IMR-90 (cell line): ENCODE results near the gene KATNB1. TPM values are rescaled to one million over a fixed set of nuclear protein-coding genes. Genes with fewer than 3 reads are reported as not detected.

Experiments used
- ATAC-seq: fragments of 200-7000 bp; cut with Tn5 transposase; 2 replicates; pipeline ENCODE4 v1.9.1; 2020; ENCODE audit warnings: low read depth, mild to moderate bottlenecking, moderate library complexity
- BruUV-seq: library from RNA; stranded (reverse); fragments of 400-500 nt; replicated peaks from 2 replicates; lab custom pipeline; 2021; lab: Mats Ljungman, UMichigan
- CTCF ChIA-PET: fragments of 300-600 bp; formaldehyde crosslinking; extraction: SDS; loops from one replicate; lab custom pipeline; 2021; ENCODE audit warnings: antibody characterized with exemption; lab: Yijun Ruan, JAX
- POLR2A ChIA-PET: fragments of 300-600 bp; sonication (Branson Sonifier 250); formaldehyde crosslinking; loops from one replicate; lab custom pipeline; 2022; ENCODE audit warnings: antibody characterized with exemption; ENCODE audit not compliant: unreplicated experiment; lab: Charles Lee
- DNase-seq: peaks from one replicate; pipeline ENCODE4 v3.0.0; 2013
- H2AFZ ChIP-seq: replicated peaks from 2 replicates; pipeline ENCODE3; 2013; ENCODE audit warnings: low read length, mild to moderate bottlenecking; ENCODE audit not compliant: poor library complexity
- H2AK5ac ChIP-seq: 2 replicates; pipeline ENCODE4 v1.6.1; 2013; ENCODE audit warnings: low read depth, low read length, inconsistent platforms
- H2AK9ac ChIP-seq: replicated peaks from 2 replicates; pipeline ENCODE3; 2013; ENCODE audit warnings: mild to moderate bottlenecking, low read depth, low read length, moderate library complexity; ENCODE audit not compliant: poor library complexity
- H2BK120ac ChIP-seq: 2 replicates; pipeline ENCODE4 v1.6.1; 2013; ENCODE audit warnings: low read depth, low read length, inconsistent platforms
- H2BK15ac ChIP-seq: 3 replicates; pipeline ENCODE4 v1.6.1; 2013; ENCODE audit warnings: low read depth, low read length, inconsistent platforms
- H2BK20ac ChIP-seq: 2 replicates; pipeline ENCODE4 v1.6.1; 2013; ENCODE audit warnings: low read depth, mild to moderate bottlenecking, inconsistent platforms, low read length, moderate library complexity
- H2BK5ac ChIP-seq: 2 replicates; pipeline ENCODE4 v1.6.1; 2013; ENCODE audit warnings: mild to moderate bottlenecking, low read depth, low read length, inconsistent platforms; ENCODE audit not compliant: poor library complexity, severe bottlenecking
- H3K14ac ChIP-seq: replicated peaks from 2 replicates; pipeline ENCODE4 v1.6.1; 2013; ENCODE audit warnings: low read depth, low read length, inconsistent platforms
- H3K18ac ChIP-seq: 2 replicates; pipeline ENCODE4 v1.6.1; 2013; ENCODE audit warnings: low read depth, low read length, control low read depth
- H3K23ac ChIP-seq: 2 replicates; pipeline ENCODE4 v1.6.1; 2013; ENCODE audit warnings: low read depth, low read length, inconsistent platforms
- H3K27ac ChIP-seq: 2 replicates; pipeline ENCODE4 v1.5.1; 2013; ENCODE audit warnings: mild to moderate bottlenecking, control low read depth, low read length; ENCODE audit not compliant: insufficient read depth
- H3K27me3 ChIP-seq: 2 replicates; pipeline ENCODE4 v1.6.1; 2013; ENCODE audit warnings: low read length; ENCODE audit not compliant: control insufficient read depth, insufficient read depth
- H3K36me3 ChIP-seq: 2 replicates; pipeline ENCODE4 v1.6.1; 2013; ENCODE audit warnings: low read length, mixed read lengths; ENCODE audit not compliant: control insufficient read depth, insufficient read depth
- H3K4ac ChIP-seq: 2 replicates; pipeline ENCODE4 v1.6.1; 2013; ENCODE audit warnings: low read depth, low read length, inconsistent platforms
- H3K4me1 ChIP-seq: 2 replicates; pipeline ENCODE4 v1.6.1; 2013; ENCODE audit warnings: low read length, mixed read lengths; ENCODE audit not compliant: control insufficient read depth, insufficient read depth
- H3K4me2 ChIP-seq: 2 replicates; pipeline ENCODE4 v1.6.1; 2013; ENCODE audit warnings: low read depth, mild to moderate bottlenecking, control low read depth, low read length, moderate library complexity
- H3K4me3 ChIP-seq: 2 replicates; pipeline ENCODE4 v1.5.1; 2013; ENCODE audit warnings: low read depth, mild to moderate bottlenecking, control low read depth, low read length, moderate library complexity; ENCODE audit not compliant: insufficient read depth
- H3K56ac ChIP-seq: 2 replicates; pipeline ENCODE4 v1.6.1; 2013; ENCODE audit warnings: low read length, inconsistent platforms; ENCODE audit not compliant: insufficient read depth; ENCODE audit errors: extremely low read depth
- H3K79me1 ChIP-seq, 2 experiments: 2 replicates each; pipeline ENCODE4 v1.6.1; 2013; ENCODE audit warnings: low read length in 2 of 2, inconsistent platforms in 1 of 2, low read depth in 1 of 2
- H3K9ac ChIP-seq: 2 replicates; pipeline ENCODE4 v1.6.1; 2013; ENCODE audit warnings: low read depth, low read length, control low read depth
- H3K9me1 ChIP-seq: 2 replicates; pipeline ENCODE4 v1.6.1; 2013; ENCODE audit warnings: low read length, inconsistent platforms; ENCODE audit not compliant: insufficient read depth
- H3K9me3 ChIP-seq: 2 replicates; pipeline ENCODE4 v1.6.1; 2013; ENCODE audit warnings: low read length; ENCODE audit not compliant: control insufficient read depth, insufficient read depth
- H4K20me1 ChIP-seq: 2 replicates; pipeline ENCODE4 v1.6.1; 2013; ENCODE audit warnings: low read length, inconsistent platforms; ENCODE audit not compliant: insufficient read depth
- H4K5ac ChIP-seq: 2 replicates; pipeline ENCODE4 v1.6.1; 2013; ENCODE audit warnings: mild to moderate bottlenecking, low read depth, low read length, control low read depth
- H4K8ac ChIP-seq, 2 experiments: 2 replicates each; pipeline ENCODE4 v1.6.1; 2013; ENCODE audit warnings: low read depth in 2 of 2, low read length in 2 of 2, control low read depth in 1 of 2, inconsistent platforms in 1 of 2
- H4K91ac ChIP-seq: 2 replicates; pipeline ENCODE4 v1.6.1; 2013; ENCODE audit warnings: low read depth, low read length, inconsistent platforms; ENCODE audit not compliant: insufficient read depth
- BHLHE40 ChIP-seq: fragments of 150-350 bp; IDR thresholded peaks from 2 replicates; pipeline ENCODE4 v1.6.1; 2016; ENCODE audit warnings: mild to moderate bottlenecking, low read depth, low read length
- CEBPB ChIP-seq: IDR thresholded peaks from 2 replicates; pipeline ENCODE4 v1.6.1; 2012; ENCODE audit warnings: low read depth, low read length, improper control_type of control experiment
- CHD1 ChIP-seq: IDR thresholded peaks from 2 replicates; pipeline ENCODE4 v1.6.1; 2012; ENCODE audit warnings: low read depth, low read length, improper control_type of control experiment
- FOS ChIP-seq: fragments of 150-350 bp; IDR thresholded peaks from 2 replicates; pipeline ENCODE4 v1.6.1; 2016; ENCODE audit warnings: low read depth, low read length
- MAFK ChIP-seq: IDR thresholded peaks from 2 replicates; pipeline ENCODE4 v1.6.1; 2012; ENCODE audit warnings: low read depth, low read length, improper control_type of control experiment
- MAZ ChIP-seq: IDR thresholded peaks from 2 replicates; pipeline ENCODE4 v1.6.1; 2012; ENCODE audit warnings: low read depth, mild to moderate bottlenecking, low read length, improper control_type of control experiment, moderate library complexity, borderline replicate concordance
- MXI1 ChIP-seq: IDR thresholded peaks from 2 replicates; pipeline ENCODE4 v1.6.1; 2012; ENCODE audit warnings: low read depth, mild to moderate bottlenecking, low read length, moderate library complexity, borderline replicate concordance
- NFE2L2 ChIP-seq: fragments of 150-350 bp; IDR thresholded peaks from 2 replicates; pipeline ENCODE4 v1.6.1; 2016; ENCODE audit warnings: low read depth, mild to moderate bottlenecking, low read length
- POLR2A ChIP-seq: IDR thresholded peaks from 2 replicates; pipeline ENCODE4 v1.6.1; 2012; ENCODE audit warnings: mild to moderate bottlenecking, low read depth, low read length
- RAD21 ChIP-seq: IDR thresholded peaks from 2 replicates; pipeline ENCODE4 v1.6.1; 2012; ENCODE audit warnings: low read length, improper control_type of control experiment
- RCOR1 ChIP-seq: IDR thresholded peaks from 2 replicates; pipeline ENCODE4 v1.6.1; 2012; ENCODE audit warnings: mild to moderate bottlenecking, low read length, improper control_type of control experiment; ENCODE audit not compliant: insufficient replicate concordance
- RFX5 ChIP-seq: IDR thresholded peaks from 2 replicates; pipeline ENCODE4 v1.8.0; 2012; ENCODE audit warnings: low read depth, mild to moderate bottlenecking, low read length, moderate library complexity
- SMC3 ChIP-seq: fragments of 150-350 bp; IDR thresholded peaks from 2 replicates; pipeline ENCODE4 v1.6.1; 2016; ENCODE audit warnings: low read depth, mild to moderate bottlenecking, antibody characterized with exemption, low read length, moderate library complexity
- WGBS, 2 experiments: methylation state at CpG; one replicate each; pipeline versions ENCODE4 v1.1.5 to v1.1.7; 2013; ENCODE audit warnings: missing lambda C conversion rate in 2 of 2; ENCODE audit not compliant: insufficient read length in 1 of 2; ENCODE audit errors: extremely low coverage in 2 of 2; 5-methylcytosine and 5-hydroxymethylcytosine counted together
- dilution Hi-C: fragments of 300-500 bp; cut with HindIII; formaldehyde crosslinking; loops from one replicate; pipeline ENCODE4 v1.14.3; 2018; ENCODE audit warnings: low sequenced_read_pairs; ENCODE audit not compliant: unreplicated experiment
- in situ Hi-C: fragments of 300-500 bp; cut with MboI; formaldehyde crosslinking; loops from 3 replicates; pipeline ENCODE4 v1.14.3; 2019; ENCODE audit warnings: low sequenced_read_pairs, inconsistent platforms, mixed read lengths
- intact Hi-C: fragments of 100-400 bp; cut with micrococcal nuclease; formaldehyde crosslinking; loops from 2 replicates; pipeline ENCODE4 v1.10.0; 2022
- polyA plus RNA-seq, 3 experiments: library from polyadenylated mRNA; depleted of rRNA; stranded (reverse); fragments of >200 nt; gene quantifications; 2 replicates each; pipeline ENCODE4 v1.2.3, GENCODE V29; 2012; ENCODE audit warnings: low replicate concordance in 1 of 3
- total RNA-seq: library from RNA; depleted of rRNA; stranded (reverse); fragments of >200 nt; gene quantifications from 2 replicates; pipeline ENCODE4 v1.2.3, GENCODE V29; 2012
- TF ChIP-seq, protein P1 (sequence below): fragments of 150-350 bp; IDR thresholded peaks from 2 replicates; pipeline ENCODE4 v1.6.1; 2016; ENCODE audit warnings: low read depth, mild to moderate bottlenecking, low read length, moderate library complexity, borderline replicate concordance
- TF ChIP-seq, protein P2 (sequence below): conservative IDR thresholded peaks from 2 replicates; pipeline ENCODE4 v1.5.1; 2012; ENCODE audit warnings: mild to moderate bottlenecking, low read depth, low read length, improper control_type of control experiment
- TF ChIP-seq, protein P3 (sequence below): fragments of 150-350 bp; IDR thresholded peaks from 2 replicates; pipeline ENCODE4 v1.6.1; 2017; ENCODE audit warnings: mild to moderate bottlenecking, antibody characterized with exemption, low read length, low read depth

The KATNB1 gene
- total and polyA plus RNA-seq, 2 of the 4 experiments (the other 2 are of a cell fraction): 10.9 to 23.5 TPM

DNA sequence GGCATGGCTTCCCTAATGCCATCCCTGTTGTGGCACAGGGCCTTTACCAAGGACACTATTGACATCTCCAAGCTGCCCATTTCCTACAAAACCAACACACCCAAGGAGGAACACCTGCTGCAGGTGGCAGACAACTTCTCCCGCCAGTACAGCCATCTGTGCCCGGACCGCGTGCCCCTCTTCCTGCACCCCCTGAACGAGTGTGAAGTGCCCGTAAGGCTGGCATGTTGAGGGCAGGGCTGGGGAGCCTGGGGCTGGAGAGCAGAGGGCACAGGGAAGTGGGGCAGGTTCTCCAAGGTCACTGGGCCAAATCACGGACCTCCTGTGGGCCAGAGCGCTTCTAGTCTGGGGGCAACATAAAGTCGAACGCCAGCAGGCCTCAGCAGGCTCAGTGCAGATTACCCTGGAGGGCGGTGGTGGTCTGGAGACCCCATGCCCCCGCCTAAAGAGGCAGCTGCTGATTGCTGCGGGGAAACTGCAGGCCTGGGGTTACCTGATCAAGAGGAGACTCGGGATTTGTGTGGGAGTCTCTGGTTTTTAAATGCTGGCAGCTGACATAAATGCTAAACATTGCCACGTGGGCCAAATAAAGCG is 36.7 kb upstream of the KATNB1 start:
- H2AFZ ChIP-seq: no peak overlapping the region
- WGBS, 2 experiments: 54% methylated on average over 6 of the region's 16 CpGs; no CpG with 5 or more reads in 1 of the 2 experiments
- intact Hi-C loops (no loop called here), dilution Hi-C loops (no loop called here), in situ Hi-C loops (no loop called here)
- H3K79me1 ChIP-seq: no peaks in the 10 kb centered on the region
- H3K27ac ChIP-seq: no peak overlapping the region
- CTCF ChIA-PET: interaction anchor here (0.6 kb wide), 1 partner anchor 13 kb away, joined by 3 read pairs; no protein-coding TSS in a partner anchor
- H3K18ac ChIP-seq: no peak overlapping the region
- H3K9me3 ChIP-seq: no peaks in the 10 kb centered on the region
- no peak overlapping the region for H3K14ac ChIP-seq
- no peak overlapping the region for H2BK20ac ChIP-seq
- no peak overlapping the region for H3K9ac ChIP-seq
- no peaks in the 10 kb centered on the region for H3K4me1 ChIP-seq
- BruUV-seq: no TSS peak
- H4K5ac ChIP-seq: no peak overlapping the region
- no peak overlapping the region for H2AK9ac ChIP-seq
- H3K4ac ChIP-seq: no peak overlapping the region
- no peak overlapping the region for H2BK5ac ChIP-seq
- no peak overlapping the region for H4K8ac ChIP-seq
- no peak overlapping the region for H4K91ac ChIP-seq
- H3K9me1 ChIP-seq: no peaks in the 10 kb centered on the region
- no peak overlapping the region for H3K56ac ChIP-seq
- H3K23ac ChIP-seq: no peak overlapping the region
- POLR2A ChIA-PET: no interaction called here
- no peak overlapping the region for H2BK120ac ChIP-seq
- DNase-seq: no peak
- no peaks in the 10 kb centered on the region for H3K36me3 ChIP-seq
- no peak for ATAC-seq
- no peak overlapping the region for H3K4me3 ChIP-seq
- no peaks in the 10 kb centered on the region for H4K20me1 ChIP-seq
- H2AK5ac ChIP-seq: no peak overlapping the region
- peaks cover 51% of the 10 kb centered on the region for H3K27me3 ChIP-seq
- no peak overlapping the region for H2BK15ac ChIP-seq
- H3K4me2 ChIP-seq: no peak overlapping the region
- TF ChIP-seq CHD1: no peak
- TF ChIP-seq POLR2A: no peak
- no peak for TF ChIP-seq RCOR1
- no peak for TF ChIP-seq RAD21
- no peak for TF ChIP-seq CEBPB
- TF ChIP-seq FOS: no peak
- TF ChIP-seq, protein P1, sequence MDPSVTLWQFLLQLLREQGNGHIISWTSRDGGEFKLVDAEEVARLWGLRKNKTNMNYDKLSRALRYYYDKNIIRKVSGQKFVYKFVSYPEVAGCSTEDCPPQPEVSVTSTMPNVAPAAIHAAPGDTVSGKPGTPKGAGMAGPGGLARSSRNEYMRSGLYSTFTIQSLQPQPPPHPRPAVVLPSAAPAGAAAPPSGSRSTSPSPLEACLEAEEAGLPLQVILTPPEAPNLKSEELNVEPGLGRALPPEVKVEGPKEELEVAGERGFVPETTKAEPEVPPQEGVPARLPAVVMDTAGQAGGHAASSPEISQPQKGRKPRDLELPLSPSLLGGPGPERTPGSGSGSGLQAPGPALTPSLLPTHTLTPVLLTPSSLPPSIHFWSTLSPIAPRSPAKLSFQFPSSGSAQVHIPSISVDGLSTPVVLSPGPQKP: no peak
- no peak for TF ChIP-seq NFE2L2
- TF ChIP-seq, protein P2, sequence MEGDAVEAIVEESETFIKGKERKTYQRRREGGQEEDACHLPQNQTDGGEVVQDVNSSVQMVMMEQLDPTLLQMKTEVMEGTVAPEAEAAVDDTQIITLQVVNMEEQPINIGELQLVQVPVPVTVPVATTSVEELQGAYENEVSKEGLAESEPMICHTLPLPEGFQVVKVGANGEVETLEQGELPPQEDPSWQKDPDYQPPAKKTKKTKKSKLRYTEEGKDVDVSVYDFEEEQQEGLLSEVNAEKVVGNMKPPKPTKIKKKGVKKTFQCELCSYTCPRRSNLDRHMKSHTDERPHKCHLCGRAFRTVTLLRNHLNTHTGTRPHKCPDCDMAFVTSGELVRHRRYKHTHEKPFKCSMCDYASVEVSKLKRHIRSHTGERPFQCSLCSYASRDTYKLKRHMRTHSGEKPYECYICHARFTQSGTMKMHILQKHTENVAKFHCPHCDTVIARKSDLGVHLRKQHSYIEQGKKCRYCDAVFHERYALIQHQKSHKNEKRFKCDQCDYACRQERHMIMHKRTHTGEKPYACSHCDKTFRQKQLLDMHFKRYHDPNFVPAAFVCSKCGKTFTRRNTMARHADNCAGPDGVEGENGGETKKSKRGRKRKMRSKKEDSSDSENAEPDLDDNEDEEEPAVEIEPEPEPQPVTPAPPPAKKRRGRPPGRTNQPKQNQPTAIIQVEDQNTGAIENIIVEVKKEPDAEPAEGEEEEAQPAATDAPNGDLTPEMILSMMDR: no peak
- no peak for TF ChIP-seq RFX5
- TF ChIP-seq MAFK: no peak
- no peak for TF ChIP-seq SMC3
- TF ChIP-seq BHLHE40: no peak
- TF ChIP-seq MAZ: no peak
- TF ChIP-seq, protein P3, sequence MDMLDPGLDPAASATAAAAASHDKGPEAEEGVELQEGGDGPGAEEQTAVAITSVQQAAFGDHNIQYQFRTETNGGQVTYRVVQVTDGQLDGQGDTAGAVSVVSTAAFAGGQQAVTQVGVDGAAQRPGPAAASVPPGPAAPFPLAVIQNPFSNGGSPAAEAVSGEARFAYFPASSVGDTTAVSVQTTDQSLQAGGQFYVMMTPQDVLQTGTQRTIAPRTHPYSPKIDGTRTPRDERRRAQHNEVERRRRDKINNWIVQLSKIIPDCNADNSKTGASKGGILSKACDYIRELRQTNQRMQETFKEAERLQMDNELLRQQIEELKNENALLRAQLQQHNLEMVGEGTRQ: no peak
- no peak for TF ChIP-seq MXI1
